G401 (cell line): ENCODE results near the gene TPBGL. TPM values are rescaled to one million over a fixed set of nuclear protein-coding genes. Genes with fewer than 3 reads are reported as not detected.

Source experiments
- DNase-seq: peaks from one replicate; pipeline ENCODE4 v3.0.0-alpha.2; 2015; ENCODE audit warnings: low spot score
- in situ Hi-C: cut with HindIII; loops from 2 replicates; pipeline ENCODE4 v1.10.0; 2016; ENCODE audit warnings: low sequenced_read_pairs, mixed read lengths
- total RNA-seq: library from RNA; depleted of rRNA; stranded (reverse); fragments of >200 nt; shearing (Covaris generic); gene quantifications from 2 replicates; pipeline ENCODE4 v1.2.3, GENCODE V29; 2014; rRNA removed

The TPBGL gene, protein sequence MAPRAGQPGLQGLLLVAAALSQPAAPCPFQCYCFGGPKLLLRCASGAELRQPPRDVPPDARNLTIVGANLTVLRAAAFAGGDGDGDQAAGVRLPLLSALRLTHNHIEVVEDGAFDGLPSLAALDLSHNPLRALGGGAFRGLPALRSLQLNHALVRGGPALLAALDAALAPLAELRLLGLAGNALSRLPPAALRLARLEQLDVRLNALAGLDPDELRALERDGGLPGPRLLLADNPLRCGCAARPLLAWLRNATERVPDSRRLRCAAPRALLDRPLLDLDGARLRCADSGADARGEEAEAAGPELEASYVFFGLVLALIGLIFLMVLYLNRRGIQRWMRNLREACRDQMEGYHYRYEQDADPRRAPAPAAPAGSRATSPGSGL
- not detected in 2 replicates for total RNA-seq

- DNase-seq: no peak
- in situ Hi-C loops: no loop called here
Observed at GRCh38 chr11:75240311-75241035, at the start of gene TPBGL. Gene TPBGL (plus strand): TSS chr11:75240774. CDS start chr11:75241050, 276 bp downstream.

DNA sequence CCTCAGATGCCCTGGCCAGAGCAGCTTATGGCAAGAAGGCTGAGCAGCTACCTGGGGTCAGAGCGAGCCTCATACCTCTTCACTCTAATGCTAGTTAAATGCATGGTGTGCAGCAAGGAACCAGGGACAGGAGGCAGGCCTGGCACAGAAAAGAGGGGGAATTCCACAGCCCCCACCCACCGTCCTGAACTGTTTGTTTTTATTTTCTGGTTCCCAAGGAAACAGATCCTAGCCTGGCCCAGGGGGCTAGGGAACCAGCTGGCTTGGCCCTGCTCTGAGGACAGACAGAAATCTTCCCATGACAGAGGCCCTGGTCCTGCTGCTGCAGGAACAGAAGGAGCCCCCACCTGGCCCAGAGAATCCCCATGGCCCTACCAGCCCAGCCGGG, 49.2 kb upstream of the TPBGL start:
- no peak for DNase-seq
- in situ Hi-C loops: no loop called here

DNA sequence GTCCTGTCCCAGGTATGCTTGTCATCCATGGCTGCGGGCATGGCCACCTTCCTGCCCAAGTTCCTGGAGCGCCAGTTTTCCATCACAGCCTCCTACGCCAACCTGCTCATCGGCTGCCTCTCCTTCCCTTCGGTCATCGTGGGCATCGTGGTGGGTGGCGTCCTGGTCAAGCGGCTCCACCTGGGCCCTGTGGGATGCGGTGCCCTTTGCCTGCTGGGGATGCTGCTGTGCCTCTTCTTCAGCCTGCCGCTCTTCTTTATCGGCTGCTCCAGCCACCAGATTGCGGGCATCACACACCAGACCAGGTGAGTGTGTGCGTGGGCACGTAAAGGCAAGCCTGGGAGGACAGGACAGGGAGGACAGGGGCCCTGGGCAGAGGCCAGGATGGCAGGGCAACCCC, 47.3 kb upstream of the TPBGL start:
- in situ Hi-C loops: no loop called here
- DNase-seq: no peak

DNA sequence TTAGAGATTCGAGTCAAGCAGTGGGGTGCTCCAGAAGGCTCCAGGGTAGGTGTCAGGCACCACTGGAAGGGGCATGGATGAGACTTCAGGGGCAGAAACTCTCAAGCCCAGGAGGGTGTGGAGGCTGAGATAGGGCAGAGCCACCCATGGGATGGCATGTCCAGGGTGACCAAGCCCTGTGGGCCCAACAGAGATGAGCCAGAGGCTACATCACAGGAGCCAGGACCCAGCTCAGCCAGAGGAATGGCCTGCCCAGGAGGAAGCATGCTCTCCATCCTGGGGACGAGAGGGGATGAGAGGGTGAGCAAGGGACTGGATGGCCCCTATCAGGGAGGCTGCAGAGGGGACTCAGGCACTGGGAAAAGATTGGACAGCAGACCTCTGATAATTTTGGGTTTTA, 46.9 kb upstream of the TPBGL start:
- in situ Hi-C loops: no loop called here
- no peak for DNase-seq

GRCh38 chr11:75194147-75194546, 46.4 kb upstream of the TPBGL start:
- in situ Hi-C loops: no loop called here
- DNase-seq: no peak

- in situ Hi-C loops: no loop called here
- DNase-seq: no peak
Observed at GRCh38 chr11:75195167-75195962, 45.2 kb upstream of the TPBGL start.

DNA sequence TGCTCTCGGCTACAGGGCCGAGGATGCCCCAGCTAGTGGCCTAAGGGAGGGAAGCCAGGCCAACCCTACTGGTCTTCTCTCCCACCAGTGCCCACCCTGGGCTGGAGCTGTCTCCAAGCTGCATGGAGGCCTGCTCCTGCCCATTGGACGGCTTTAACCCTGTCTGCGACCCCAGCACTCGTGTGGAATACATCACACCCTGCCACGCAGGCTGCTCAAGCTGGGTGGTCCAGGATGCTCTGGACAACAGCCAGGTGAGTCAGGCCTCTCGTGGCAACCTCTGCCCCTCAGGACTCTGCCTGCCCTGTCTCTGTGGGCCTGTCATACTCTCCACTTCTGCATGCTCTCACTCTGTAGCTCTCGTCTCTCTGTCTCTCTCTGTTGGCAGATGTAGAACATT, 44.1 kb upstream of the TPBGL start:
- no peak for DNase-seq
- in situ Hi-C loops: no loop called here

- in situ Hi-C loops: no loop called here
- no peak for DNase-seq
Observed at GRCh38 chr11:75197512-75198277, 42.9 kb upstream of the TPBGL start.

DNA sequence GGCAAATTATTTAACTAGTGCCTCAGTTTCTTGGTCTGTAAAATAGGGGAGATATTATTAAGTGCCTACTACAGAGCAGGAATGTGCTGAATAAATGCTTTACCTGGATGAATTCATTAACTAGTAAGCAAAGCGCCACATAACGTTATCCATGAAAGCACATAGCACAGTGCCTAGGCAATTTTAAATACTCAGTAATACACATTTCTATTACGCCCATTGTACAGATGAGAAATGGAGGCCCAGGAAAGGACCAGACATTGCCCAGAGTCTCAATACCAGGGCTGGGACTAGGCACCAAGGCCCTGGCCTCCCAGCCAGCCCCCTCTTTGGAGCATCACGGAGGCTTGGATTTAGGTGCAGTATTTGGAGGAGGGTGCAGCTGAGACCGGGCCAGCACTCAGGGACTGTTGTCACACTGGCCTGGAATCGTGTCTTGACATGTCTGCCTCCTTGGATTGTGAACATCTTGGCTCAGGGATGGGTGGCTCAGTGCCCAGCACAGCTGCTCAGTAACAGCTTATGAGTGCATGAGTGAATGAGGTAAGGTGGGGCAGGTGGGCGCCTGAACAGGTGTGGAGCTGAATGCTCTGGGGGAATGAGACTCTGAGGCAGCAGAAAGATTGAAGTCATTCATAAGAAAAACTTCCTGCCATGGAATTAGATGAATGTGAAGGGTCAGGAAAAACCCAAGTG, 42.1 kb upstream of the TPBGL start:
- in situ Hi-C loops: no loop called here

DNA sequence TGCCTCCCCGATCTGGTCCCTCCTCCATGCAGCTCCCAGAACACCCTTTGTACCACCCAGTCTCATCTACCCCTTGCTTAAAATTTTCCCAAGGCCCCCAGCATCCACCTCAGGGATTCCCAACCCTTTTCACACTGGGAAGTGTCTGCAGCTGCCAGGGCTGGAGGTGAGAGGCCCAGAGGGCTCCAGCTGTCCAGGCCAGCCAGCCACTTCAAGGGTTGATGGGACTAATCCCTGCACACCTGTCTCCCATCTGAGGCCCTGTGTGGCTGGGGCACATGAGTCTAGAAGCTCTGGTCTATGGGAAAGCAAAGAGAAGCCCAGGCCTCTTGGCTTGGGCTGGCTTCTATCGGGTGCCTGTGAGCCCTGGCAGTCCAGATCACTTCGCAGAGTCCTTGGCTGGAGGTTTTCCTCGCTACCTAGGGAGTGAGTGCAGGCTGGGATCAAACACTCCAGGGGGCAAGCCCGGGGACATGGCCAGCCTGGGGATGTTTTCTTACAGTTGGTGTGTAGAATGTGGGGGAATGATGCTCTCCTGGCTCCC, 41.1 kb upstream of the TPBGL start:
- in situ Hi-C loops: no loop called here
- no peak for DNase-seq

More for the DNA sequence above, 42.1 kb upstream of the TPBGL start:
- no peak for DNase-seq

GRCh38 chr11:75200051-75200450, 40.5 kb upstream of the TPBGL start:
- DNase-seq: no peak

DNA sequence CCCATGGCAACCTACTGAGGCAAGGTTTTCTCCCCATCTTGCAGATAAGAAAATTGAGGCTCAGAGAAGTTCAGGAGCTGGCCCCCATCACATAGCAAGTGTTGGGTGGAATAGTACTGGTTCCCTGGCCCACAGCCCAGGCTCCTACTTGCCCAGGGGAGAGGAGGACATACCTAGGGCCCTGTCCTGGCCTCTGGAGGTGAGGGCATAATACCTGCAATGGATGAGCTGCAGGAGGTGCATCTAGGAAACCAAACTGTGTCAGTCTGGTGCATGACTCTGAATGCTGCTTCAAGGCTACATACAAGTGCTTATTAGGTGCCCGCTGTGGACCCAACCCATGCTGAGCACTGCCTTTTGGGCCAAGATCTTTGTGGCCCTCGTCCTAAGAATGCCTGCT, 40.0 kb upstream of the TPBGL start:
- DNase-seq: no peak
- in situ Hi-C loops: no loop called here

More at GRCh38 chr11:75200051-75200450, 40.5 kb upstream of the TPBGL start:
- in situ Hi-C loops: no loop called here

DNA sequence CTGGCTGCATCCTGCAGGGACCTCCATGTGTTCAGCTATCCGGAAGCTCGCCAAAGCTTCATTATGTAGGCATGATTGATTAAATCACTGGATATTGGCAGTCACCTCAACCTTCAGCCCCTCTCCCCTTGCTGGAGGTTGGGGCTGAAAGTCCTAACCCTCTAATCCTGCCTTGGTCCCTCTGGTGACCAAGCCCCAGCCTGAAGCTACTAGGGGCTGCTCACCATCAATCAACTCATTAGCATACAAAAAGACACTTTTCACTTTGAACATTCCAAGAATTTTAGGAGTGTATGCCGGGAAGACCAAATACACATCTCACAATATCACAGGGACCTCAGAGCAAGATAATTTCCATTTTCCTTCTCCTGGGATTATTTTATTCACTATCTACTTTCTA, 38.8 kb upstream of the TPBGL start:
- in situ Hi-C loops: no loop called here

GRCh38 chr11:75202195-75202594, 38.4 kb upstream of the TPBGL start:
- in situ Hi-C loops: no loop called here
- no peak for DNase-seq

More for the DNA sequence above, 38.8 kb upstream of the TPBGL start:
- DNase-seq: no peak

- in situ Hi-C loops: no loop called here
- no peak for DNase-seq
Observed at GRCh38 chr11:75203138-75203537, 37.4 kb upstream of the TPBGL start.

DNA sequence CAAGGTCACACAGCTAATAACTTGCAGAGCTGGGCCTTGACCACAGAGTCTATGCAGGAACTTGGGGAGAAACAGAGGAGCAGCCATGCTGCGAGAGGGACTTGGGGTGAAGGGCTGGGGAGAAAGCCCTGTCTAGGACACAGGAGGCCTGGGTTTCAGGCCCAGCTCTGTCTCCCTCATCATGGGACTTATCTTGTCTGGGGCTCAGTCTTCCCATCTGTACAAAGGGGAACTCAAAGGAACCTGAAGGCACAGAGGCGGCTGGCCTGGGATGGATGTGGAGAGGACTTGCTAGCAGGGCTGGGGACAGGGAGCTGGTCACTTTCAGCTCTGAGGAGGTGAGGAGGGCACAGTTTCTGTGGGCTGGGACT, 36.9 kb upstream of the TPBGL start:
- DNase-seq: no peak
- in situ Hi-C loops: no loop called here

DNA sequence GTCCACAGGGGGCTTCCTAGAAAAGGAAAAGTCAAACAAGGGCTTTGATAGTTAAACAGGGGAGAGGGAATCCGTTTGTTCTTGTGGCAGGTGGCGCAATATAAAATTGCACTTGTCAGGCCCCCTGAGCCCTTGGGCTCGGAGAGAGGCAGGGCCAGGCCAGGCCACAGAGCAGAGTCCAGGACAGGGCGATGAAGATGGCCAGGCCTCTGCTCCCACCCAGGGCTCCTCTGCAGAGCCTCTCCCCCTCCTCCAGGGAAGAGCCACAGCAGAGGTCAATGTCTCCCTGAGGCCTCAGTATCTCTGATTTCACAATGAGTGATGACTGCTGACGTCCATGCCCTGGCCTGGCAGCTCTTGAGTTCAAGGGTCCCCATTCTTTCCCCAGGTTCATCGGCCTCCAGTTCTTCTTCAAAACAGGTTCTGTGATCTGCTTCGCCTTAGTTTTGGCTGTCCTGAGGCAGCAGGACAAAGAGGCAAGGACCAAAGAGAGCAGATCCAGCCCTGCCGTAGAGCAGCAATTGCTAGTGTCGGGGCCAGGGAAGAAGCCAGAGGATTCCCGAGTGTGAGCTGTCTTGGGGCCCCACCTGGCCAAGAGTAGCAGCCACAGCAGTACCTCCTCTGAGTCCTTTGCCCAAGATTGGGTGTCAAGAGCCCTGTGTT, 36.4 kb upstream of the TPBGL start:
- in situ Hi-C loops: no loop called here
- DNase-seq: no peak
